Cardiac septum (tissue), 1 donor: Measurements from ENCODE around the gene SCN4B. TPM values are rescaled to one million over a fixed set of nuclear protein-coding genes. Genes with fewer than 3 reads are reported as not detected.

ENCODE experiments used
- DNase-seq: peaks from one replicate; pipeline ENCODE4 v3.0.0-alpha.2; 2020; ENCODE audit warnings: low spot score
- intact Hi-C: fragments of 100-400 bp; cut with DNase I; formaldehyde crosslinking; loops from one replicate; pipeline ENCODE4 v1.14.0; 2022
- total RNA-seq: library from RNA; stranded (reverse); fragmentation: NEBNext Ultra II Directional; extraction: Animal tissue kit (Norgen Biotek cat#: 25700); gene quantifications from one replicate; pipeline ENCODE4 v1.2.1, GENCODE V29; 2021
- donor health status: DM: no; HTN: no; CAD: no.

Gene SCN4B
- total RNA-seq, 1 donor from 2014 or later: 17.0 TPM

DNA sequence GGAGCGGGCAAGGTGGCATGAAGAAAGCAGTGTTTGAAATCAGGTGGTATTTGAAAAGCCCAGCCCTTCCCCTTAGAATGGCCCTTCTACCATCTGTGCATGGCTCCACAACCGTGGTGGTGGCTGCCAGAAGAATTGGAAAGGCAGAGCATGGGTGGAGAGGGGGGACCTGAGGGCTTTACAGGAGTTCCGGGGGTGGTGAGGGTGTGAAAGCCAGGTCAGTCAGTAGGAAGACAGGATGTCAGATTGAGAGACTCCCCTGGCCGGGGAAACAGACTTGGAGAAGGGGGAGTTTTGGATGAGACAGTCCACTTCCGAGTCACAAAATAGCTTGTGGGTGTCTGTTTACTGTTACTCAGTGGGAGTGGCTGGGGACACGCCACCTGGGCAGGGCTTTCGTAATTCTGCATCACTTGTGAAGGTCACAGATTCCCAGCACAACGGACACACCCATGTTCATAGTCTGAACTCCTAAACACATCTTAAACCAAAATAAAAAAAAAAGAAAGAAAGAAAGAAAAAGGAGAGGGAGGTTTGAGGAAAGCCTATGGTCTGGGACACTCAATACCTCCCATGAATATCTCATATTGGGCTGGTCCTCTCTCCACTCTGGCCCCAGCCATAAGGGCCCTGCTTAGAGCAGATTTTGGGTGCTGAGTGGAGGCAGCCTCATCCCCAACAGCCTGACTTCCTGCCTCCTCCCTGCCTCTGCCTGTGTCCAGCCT is 41.4 kb downstream of the SCN4B start:
- intact Hi-C loops: no loop called here

DNA sequence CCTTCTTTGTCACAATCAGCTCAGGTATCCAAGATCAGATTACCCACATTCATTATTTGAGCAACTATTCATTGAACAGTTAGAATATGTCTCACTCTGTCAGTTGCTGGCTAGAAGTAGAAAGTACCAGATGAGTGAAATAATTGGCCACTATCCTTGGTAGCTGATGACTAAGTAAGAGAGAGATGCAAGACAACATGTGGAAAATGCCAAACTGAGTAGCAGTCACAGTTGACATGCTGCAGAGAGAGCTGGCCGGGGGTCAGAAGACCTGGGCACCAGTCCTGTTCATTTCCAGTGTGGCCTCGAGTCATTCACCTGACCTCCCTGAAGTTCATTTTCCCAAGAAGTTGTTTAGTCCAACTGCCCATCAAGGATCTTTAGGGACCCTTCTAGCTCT is 43.4 kb downstream of the SCN4B start:
- intact Hi-C loops: no loop called here
- DNase-seq: peak; percentile 77

More for the DNA sequence above, 41.4 kb downstream of the SCN4B start:
- DNase-seq: peak; percentile 63

DNA sequence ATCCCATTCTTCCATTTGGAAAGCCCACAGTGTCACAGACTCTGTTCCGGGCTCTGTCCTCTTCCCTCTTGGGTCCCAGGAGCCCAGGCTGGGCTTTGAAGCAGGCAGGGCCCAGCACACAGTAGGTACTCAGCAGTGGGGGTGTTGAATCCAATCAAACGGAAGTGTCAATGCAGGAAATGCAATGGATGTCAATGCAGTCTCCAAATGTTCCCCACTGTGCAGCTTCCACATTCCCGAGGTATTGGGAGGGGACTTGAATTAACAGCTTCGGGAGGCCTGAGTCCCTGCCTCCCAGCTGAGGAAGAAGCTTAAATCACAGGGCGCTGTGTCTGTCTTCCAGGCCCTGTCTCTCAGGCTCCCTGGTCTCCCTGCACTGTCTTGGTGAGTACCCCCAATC is 44.1 kb downstream of the SCN4B start:
- intact Hi-C loops: no loop called here
- no peak for DNase-seq

DNA sequence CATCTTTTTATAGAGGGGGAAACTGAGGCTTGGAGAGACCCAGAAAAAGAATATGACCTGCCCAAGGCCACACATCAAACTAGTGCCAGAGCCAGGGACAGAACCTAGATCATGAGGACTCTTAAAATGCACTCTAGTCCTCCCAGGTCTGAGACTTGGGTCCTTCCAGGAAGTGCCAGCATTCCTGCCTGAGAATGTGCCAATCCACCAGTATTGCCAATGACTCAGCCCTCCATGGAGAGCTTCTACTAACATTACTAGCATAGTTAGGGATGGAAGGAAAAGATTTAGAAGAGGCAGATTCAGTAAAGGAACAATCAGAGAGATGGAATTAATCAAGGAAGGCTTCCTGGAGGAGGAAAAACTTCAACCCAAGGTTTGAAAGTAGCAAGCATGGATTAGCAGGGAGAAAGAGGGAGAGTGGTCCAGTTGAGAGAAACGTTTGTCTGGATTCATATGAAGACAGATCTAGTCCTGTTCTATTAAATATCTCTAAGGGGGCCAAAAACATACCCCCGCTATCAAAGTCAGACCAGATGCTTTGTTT is 45.8 kb downstream of the SCN4B start:
- DNase-seq: peak; percentile 41
- intact Hi-C loops: no loop called here

DNA sequence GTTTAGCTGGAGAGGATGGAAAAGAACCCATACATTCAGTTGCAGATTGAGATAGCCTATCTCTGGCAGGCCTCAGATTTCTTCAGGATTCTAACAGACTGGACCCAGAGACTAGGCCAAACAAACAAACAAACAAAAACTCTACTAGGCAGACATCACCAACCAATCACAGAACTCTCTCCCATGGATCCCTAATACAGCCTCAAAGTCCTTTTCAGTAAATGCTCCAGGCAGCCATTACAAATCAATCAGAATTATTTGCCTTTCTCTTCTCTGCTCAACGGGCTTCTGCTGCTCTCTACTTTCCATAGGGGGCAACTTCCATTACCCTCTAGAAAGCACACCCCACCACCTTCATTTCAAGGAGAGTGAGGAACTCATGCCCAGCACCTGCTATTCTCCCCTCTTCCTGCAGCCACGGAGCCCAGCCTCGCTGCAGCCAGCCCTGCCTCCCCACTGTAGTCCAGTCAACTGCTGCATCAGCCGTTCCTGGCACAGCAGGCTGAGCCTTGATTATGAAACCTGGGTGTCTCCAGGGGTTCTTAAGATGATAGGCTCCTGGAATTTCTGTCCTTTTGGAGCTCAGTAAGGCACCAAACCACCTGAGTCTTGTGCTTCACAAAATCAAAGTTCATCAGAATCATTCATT is 46.8 kb downstream of the SCN4B start:
- intact Hi-C loops: no loop called here
- peak; percentile 31 for DNase-seq

DNA sequence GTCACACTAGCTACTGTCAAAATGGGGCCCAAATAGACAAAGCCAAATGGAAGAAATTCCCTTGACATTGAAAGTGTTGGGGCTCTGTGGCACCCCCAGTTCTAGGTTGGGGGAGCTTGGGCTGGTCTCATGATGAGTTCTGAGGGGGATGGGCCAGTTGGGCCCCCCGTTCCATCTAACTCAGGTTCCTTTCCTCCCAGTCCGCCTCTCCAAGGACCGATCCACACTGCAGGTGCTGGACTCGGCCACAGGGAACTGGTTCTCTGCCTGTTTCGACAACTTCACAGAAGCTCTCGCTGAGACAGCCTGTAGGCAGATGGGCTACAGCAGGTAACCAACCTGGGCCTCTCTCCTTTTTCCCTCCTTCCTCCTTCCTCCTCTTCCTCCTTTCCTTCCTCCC is 48.1 kb downstream of the SCN4B start:
- peak; percentile 15 for DNase-seq
- intact Hi-C loops: no loop called here

DNA sequence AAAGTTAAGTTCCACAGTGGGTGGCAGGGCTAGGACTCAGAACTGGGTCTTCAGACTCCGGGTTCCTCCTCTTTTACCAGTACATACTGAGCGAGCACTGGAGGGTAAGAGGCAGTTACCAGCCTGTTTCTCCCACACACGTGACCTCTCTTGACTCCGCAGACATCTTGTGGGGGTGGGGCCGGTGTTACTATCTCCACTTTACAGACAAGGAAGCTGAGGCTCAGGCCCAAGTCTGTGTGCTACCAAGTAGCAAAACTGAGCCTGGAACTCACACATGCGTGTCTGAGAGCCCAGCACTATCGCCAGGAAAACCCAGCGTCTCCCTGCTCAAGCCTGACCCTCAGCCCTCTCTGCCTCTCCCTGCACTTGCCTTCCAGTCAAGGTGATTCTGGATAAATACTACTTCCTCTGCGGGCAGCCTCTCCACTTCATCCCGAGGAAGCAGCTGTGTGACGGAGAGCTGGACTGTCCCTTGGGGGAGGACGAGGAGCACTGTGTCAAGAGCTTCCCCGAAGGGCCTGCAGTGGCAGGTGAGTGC is 49.8 kb downstream of the SCN4B start:
- intact Hi-C loops: no loop called here
- DNase-seq: peak; percentile 31

DNA sequence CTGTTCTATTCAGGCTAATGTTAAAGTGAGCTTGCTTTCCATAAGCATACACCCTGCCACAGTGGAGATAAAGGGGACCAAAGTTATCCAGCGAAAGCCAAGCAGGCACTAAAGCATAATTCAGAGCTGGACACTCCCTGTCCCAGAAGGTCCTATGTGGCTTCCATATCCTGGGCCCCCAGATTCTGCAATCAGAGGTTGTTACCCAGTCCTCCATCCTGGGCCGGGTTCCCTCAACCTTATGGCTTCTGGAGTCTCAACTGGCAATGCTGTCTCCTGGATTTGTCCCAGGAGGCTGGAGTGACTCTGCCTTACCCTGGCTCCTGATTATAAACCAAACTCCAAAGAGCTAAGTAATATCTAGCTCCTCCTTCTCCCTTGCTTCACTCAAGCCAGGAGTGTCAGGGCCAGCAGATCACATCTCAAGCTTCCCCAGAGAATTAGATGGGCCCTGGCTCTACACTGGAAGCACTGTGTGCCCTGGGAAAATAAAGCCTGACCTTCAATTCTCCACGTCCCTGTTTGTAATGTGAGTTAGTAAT is 51.9 kb downstream of the SCN4B start:
- peak; percentile 50 for DNase-seq
- intact Hi-C loops: no loop called here

DNA sequence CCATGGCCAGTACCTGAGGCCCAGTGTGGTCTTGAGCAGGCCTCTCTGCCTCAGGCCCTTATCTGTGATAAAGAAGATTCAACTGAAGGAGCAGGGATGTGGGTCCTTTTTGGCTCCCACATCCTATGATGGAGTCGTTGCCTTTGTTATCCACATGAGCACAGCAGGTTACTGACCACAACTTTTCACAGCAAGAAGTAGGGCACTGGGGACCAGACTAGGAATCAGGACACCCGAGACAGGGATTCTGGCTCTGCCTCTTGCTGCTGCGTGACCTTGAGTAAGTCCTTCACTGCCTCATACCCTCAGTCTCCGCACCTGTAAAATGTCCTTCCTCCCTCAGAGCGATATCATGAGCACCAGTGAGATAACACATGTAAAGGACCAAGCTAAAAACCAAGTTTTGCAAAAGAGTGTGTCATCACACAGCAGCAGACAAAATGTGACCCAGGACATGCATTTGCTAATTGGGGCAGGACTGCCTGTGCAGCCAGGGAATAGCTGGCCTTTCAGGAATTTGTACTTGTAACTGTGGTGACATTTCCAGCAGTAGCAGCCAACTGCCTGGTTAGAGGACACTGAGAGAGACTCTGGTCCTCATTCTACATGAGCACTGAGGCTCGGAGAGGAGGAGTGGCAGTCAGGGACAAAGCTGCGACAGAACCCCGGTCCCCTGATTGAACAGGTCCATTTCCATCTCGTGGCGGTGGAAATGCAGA is 52.6 kb downstream of the SCN4B start:
- intact Hi-C loops: no loop called here
- no peak for DNase-seq

DNA sequence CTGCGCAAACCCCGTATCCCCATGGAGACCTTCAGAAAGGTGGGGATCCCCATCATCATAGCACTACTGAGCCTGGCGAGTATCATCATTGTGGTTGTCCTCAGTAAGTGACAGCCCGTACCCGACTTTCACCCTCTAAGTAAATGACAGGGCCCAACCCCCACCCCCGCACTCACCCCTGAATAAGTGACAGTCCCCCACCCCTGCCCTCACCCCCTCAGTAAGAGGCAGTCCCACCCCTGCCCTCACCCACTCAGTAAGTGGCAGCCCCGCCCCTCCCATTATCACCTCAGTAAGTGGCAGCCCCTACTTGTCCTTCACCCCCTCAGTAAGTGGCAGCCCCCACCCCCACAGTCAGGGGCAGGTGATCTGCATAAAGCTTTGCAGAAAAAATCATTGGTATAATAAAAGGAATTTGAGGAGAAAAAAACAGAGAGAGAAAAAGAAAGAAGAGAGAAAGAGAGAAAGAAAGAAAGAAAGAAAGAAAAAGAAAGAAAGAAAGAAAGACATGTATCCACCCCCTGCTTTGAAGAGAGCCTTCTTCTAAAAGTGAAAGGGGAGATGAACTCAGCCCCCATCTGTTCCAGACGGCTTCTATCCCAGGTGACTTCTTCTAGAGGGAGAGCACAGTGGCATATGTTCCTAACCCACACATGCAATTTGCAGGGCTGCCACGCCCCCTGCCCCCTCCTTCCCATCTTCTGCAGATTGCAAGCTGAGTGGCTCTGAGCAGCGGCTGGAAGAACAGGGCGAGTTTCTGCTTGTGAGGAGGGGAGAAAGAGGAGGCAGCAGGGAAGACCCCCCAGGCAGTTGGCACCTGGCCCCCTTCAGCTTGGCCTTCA is 53.4 kb downstream of the SCN4B start:
- intact Hi-C loops: no loop called here

DNA sequence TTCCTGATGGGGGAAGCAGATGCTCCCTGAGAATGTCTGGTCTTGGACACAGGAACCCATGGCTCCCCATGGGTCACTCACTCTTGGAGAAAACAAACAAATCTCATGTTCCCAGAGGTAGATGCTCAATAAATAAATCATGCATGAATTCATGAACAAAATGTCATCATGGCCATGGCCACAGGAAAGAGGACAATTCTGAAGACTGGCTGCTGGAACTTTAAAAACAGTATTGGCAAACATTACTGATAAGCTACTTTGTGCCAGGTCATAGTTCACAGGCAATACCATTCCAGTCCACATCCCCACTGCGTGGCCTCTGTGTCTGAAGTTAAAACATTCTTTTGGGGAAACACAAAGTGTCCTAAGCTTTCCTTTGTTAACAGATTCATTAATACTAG is 56.7 kb downstream of the SCN4B start:
- intact Hi-C loops: no loop called here
- DNase-seq: no peak

More for the DNA sequence above, 53.4 kb downstream of the SCN4B start:
- DNase-seq: no peak

DNA sequence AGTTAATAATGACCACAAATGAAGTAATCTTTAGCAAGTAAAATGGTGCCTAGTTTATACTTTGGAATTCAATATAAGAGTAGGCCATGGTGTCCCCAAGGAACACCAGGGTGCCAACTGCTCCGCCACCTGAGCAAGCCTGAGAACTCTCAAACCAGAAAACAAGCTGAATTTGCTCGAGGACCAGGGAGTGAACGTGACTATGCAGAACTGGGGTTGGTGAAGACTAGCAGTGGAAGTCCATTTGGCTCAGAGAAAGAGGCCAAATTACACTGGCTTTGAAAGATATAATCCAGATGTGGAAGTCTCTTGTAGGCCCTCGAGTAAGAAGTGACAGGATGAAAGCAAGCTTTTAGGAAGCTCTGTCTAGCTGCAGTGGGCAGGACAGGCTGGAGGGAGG is 57.1 kb downstream of the SCN4B start:
- intact Hi-C loops: no loop called here
- no peak for DNase-seq

DNA sequence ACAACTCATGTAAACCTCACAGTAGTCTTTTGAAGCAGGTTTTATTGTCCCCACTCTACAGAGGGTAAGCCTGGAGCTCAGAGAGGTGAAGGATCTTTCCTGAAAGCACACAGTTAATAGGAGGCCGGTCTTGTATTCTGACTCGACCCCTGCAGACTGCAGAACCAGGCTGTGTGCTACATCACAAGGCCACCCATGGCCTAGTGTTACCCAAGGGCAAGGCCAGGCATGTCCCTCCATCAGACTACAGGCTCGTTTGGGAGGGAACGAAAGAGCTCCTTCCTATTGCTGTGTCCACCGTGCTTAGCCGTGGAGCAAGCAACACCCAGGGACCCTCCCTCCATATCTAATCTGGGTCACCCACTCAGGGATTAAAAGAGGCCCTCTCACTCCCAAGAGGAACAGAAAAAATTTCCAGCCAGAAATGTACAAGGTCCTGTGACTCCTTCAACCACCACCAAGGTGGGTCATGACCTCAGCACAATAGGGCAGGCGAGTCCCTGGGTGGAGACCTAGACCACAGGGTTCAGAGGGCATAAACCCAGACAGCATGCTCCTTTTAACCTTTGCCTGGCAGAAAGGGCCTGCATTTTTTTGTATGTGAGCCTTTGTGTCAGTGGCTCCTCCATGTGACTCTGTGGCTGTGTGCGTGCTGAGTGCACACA is 59.6 kb downstream of the SCN4B start:
- intact Hi-C loops: no loop called here
- DNase-seq: no peak

DNA sequence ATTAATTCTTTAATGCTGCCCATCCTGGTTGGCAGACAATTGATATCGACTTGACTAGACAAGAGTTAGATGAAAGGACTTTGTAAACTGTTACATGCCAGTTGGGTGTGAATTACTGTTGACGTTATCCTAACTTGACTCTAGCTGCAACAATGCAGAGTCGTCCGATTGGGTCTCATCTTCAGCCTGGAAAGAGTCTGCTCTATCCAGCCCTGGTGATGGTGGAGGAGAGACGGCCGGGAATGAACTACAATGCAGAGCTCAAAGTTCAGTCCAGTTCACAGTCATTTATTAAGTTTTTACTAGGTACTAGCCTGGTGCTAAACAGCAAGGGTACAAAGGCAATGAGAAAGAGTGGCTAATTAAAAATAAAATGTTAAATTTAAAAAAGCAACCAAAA is 60.9 kb downstream of the SCN4B start:
- intact Hi-C loops: no loop called here
- no peak for DNase-seq

DNA sequence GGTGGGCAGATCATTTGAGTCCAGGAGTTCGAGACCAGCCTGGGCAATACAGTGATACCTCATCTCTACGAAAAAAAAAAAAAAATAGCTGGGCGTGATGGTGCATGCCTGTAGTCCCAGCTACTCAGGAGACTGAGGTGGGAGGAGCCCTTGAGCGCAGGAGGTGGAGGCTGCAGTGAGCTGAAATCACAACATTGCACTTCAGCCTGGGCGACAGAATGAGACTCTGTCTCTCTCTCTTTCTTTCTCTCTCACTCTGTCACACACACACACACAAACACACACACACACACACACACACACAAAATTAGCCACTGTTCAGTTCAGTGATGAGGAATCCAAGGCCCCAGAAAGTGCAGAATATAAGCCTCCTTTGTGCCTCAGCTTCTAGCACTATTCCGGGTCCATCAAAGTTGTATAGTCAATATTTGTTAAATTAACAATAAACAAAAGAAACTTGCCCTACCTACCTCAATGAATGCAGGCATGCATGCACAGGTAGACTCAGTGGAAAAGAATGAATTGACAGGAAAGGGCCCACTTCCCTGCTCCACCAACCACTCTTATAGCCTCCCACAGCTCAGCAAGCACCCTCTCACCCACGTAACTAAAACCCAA is 62.0 kb downstream of the SCN4B start:
- intact Hi-C loops: no loop called here
- DNase-seq: no peak

DNA sequence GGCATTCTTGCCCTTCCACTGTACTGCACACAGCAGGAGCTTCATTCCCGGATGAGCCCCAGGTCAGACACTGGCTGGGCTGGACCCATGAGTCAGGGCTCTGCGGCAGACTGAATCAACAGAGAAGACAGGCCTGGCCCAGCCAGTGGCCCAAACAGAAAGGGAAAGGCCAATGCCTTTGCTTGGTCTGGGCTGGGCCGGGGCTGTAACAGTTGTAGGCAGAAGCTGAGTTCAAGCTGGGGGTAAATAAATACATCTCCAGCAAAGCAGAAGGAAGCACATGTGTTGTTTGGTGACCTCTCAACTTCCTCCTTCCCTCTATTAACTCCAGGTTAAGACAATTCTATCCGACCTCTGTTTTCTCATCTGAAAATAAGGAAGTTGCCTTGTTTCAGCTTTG is 64.1 kb downstream of the SCN4B start:
- no peak for DNase-seq
- intact Hi-C loops: no loop called here

DNA sequence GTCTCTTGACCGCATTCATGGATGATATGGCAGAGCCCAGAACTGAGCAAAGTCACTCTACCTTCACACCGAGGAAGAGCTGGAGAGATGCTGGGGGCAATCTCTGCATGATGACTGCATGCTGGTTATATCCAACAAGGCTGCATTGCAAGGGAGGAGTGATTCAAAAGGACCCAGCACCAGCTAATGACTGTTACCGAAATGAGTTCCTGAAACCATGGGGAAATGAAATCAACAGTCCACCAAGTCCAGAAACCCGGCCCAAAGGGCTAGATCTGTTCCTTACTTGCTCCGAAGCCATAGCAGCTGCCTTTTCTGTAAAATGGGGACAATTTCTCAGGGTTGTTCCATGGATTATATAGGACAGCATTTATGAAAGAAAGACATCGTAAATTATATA is 64.7 kb downstream of the SCN4B start:
- DNase-seq: no peak
- intact Hi-C loops: no loop called here
